Activated naive CD4-positive, alpha-beta T cell treated with anti-CD3 and anti-CD28 coated beads, Interleukin-2, amount 50 U/mL, for 24 hours (primary cell): ENCODE measurements around the gene HHIPL1.

Experiments used
- H3K27ac Mint-ChIP-seq: one replicate; pipeline ENCODE4 v1.8.0; 2021; ENCODE audit warnings: mild to moderate bottlenecking, mixed read lengths
- H3K27me3 Mint-ChIP-seq: one replicate; pipeline ENCODE4 v1.8.0; 2021; ENCODE audit warnings: mixed read lengths
- H3K36me3 Mint-ChIP-seq: one replicate; pipeline ENCODE4 v1.8.0; 2021; ENCODE audit warnings: mixed read lengths
- H3K4me1 Mint-ChIP-seq: one replicate; pipeline ENCODE4 v1.8.0; 2021; ENCODE audit warnings: mixed read lengths
- H3K4me3 Mint-ChIP-seq: one replicate; pipeline ENCODE4 v1.8.0; 2021; ENCODE audit warnings: mild to moderate bottlenecking, mixed read lengths
- H3K9me3 Mint-ChIP-seq: one replicate; pipeline ENCODE4 v1.8.0; 2021; ENCODE audit warnings: mixed read lengths

The HHIPL1 gene

GRCh38 chr14:99643343-99643742 is 1.6 kb upstream of the HHIPL1 start:
- Mint-ChIP-seq H3K4me1 (no peaks in the 10 kb centered on the region), H3K27ac (no peak overlapping the region), H3K9me3 (no peaks in the 10 kb centered on the region), H3K27me3 (peaks cover 6% of the 10 kb centered on the region), H3K4me3 (no peak overlapping the region), H3K36me3 (no peaks in the 10 kb centered on the region)

GRCh38 chr14:99644035-99644587 is 818 bp upstream of the HHIPL1 start:
- no peaks in the 10 kb centered on the region for H3K36me3 Mint-ChIP-seq
- no peaks in the 10 kb centered on the region for H3K9me3 Mint-ChIP-seq
- H3K27me3 Mint-ChIP-seq: peaks cover 6% of the 10 kb centered on the region
- no peak overlapping the region for H3K4me3 Mint-ChIP-seq
- H3K4me1 Mint-ChIP-seq: no peaks in the 10 kb centered on the region
- no peak overlapping the region for H3K27ac Mint-ChIP-seq

- Mint-ChIP-seq H3K36me3 (no peaks in the 10 kb centered on the region), H3K27me3 (peaks cover 6% of the 10 kb centered on the region), H3K4me3 (no peak overlapping the region), H3K27ac (no peak overlapping the region), H3K9me3 (no peaks in the 10 kb centered on the region), H3K4me1 (no peaks in the 10 kb centered on the region)
Observed at GRCh38 chr14:99645545-99646505, 896 bp downstream of the HHIPL1 start.

- Mint-ChIP-seq H3K9me3 (no peaks in the 10 kb centered on the region), H3K4me1 (no peaks in the 10 kb centered on the region)
Observed at GRCh38 chr14:99647411-99647810, 2.5 kb downstream of the HHIPL1 start.

GRCh38 chr14:99648027-99648784 is 3.3 kb downstream of the HHIPL1 start:
- H3K9me3 Mint-ChIP-seq: no peaks in the 10 kb centered on the region
- H3K4me3 Mint-ChIP-seq: no peak overlapping the region
- H3K36me3 Mint-ChIP-seq: no peaks in the 10 kb centered on the region
- H3K4me1 Mint-ChIP-seq: no peaks in the 10 kb centered on the region
- no peak overlapping the region for H3K27ac Mint-ChIP-seq
- H3K27me3 Mint-ChIP-seq: peaks cover 10% of the 10 kb centered on the region

More at GRCh38 chr14:99647411-99647810, 2.5 kb downstream of the HHIPL1 start:
- no peak overlapping the region for H3K27ac Mint-ChIP-seq
- H3K27me3 Mint-ChIP-seq: peaks cover 10% of the 10 kb centered on the region
- H3K36me3 Mint-ChIP-seq: no peaks in the 10 kb centered on the region
- no peak overlapping the region for H3K4me3 Mint-ChIP-seq

- Mint-ChIP-seq H3K4me1 (no peaks in the 10 kb centered on the region), H3K9me3 (no peaks in the 10 kb centered on the region), H3K36me3 (no peaks in the 10 kb centered on the region), H3K4me3 (no peak overlapping the region), H3K27ac (no peak overlapping the region), H3K27me3 (peaks cover 5% of the 10 kb centered on the region)
Observed at GRCh38 chr14:99649219-99649618, 4.3 kb downstream of the HHIPL1 start.

GRCh38 chr14:99649643-99650042 is 4.7 kb downstream of the HHIPL1 start:
- H3K27ac Mint-ChIP-seq: no peak overlapping the region
- H3K27me3 Mint-ChIP-seq: peaks cover 8% of the 10 kb centered on the region
- H3K4me1 Mint-ChIP-seq: no peaks in the 10 kb centered on the region
- H3K36me3 Mint-ChIP-seq: no peaks in the 10 kb centered on the region
- no peaks in the 10 kb centered on the region for H3K9me3 Mint-ChIP-seq
- H3K4me3 Mint-ChIP-seq: no peak overlapping the region

- H3K9me3 Mint-ChIP-seq: no peaks in the 10 kb centered on the region
- H3K4me3 Mint-ChIP-seq: no peak overlapping the region
- H3K27me3 Mint-ChIP-seq: peaks cover 9% of the 10 kb centered on the region
- no peak overlapping the region for H3K27ac Mint-ChIP-seq
- H3K36me3 Mint-ChIP-seq: no peaks in the 10 kb centered on the region
- H3K4me1 Mint-ChIP-seq: no peaks in the 10 kb centered on the region
Observed at GRCh38 chr14:99650189-99650588, 5.3 kb downstream of the HHIPL1 start.

GRCh38 chr14:99651953-99652746 is 7.2 kb downstream of the HHIPL1 start:
- H3K4me3 Mint-ChIP-seq: no peak overlapping the region
- no peaks in the 10 kb centered on the region for H3K4me1 Mint-ChIP-seq
- no peak overlapping the region for H3K27ac Mint-ChIP-seq
- H3K36me3 Mint-ChIP-seq: no peaks in the 10 kb centered on the region
- H3K9me3 Mint-ChIP-seq: no peaks in the 10 kb centered on the region
- H3K27me3 Mint-ChIP-seq: peaks cover 14% of the 10 kb centered on the region

GRCh38 chr14:99654235-99654985 is 9.5 kb downstream of the HHIPL1 start:
- no peaks in the 10 kb centered on the region for H3K9me3 Mint-ChIP-seq
- no peaks in the 10 kb centered on the region for H3K4me1 Mint-ChIP-seq
- H3K27ac Mint-ChIP-seq: no peak overlapping the region
- peaks cover 24% of the 10 kb centered on the region for H3K27me3 Mint-ChIP-seq
- H3K4me3 Mint-ChIP-seq: no peak overlapping the region
- H3K36me3 Mint-ChIP-seq: no peaks in the 10 kb centered on the region

GRCh38 chr14:99655521-99655920 is 10.6 kb downstream of the HHIPL1 start:
- Mint-ChIP-seq H3K27me3 (peaks cover 24% of the 10 kb centered on the region), H3K9me3 (no peaks in the 10 kb centered on the region), H3K4me3 (no peak overlapping the region), H3K36me3 (no peaks in the 10 kb centered on the region), H3K27ac (no peak overlapping the region), H3K4me1 (no peaks in the 10 kb centered on the region)

- no peaks in the 10 kb centered on the region for H3K4me1 Mint-ChIP-seq
- H3K9me3 Mint-ChIP-seq: no peaks in the 10 kb centered on the region
- H3K36me3 Mint-ChIP-seq: no peaks in the 10 kb centered on the region
- no peak overlapping the region for H3K4me3 Mint-ChIP-seq
- peaks cover 23% of the 10 kb centered on the region for H3K27me3 Mint-ChIP-seq
- H3K27ac Mint-ChIP-seq: no peak overlapping the region
Observed at GRCh38 chr14:99656171-99656570, 11.2 kb downstream of the HHIPL1 start.

GRCh38 chr14:99657645-99658155 is 12.8 kb downstream of the HHIPL1 start:
- H3K27ac Mint-ChIP-seq: no peak overlapping the region

GRCh38 chr14:99658218-99658845 is 13.4 kb downstream of the HHIPL1 start:
- Mint-ChIP-seq H3K27me3 (peaks cover 29% of the 10 kb centered on the region), H3K27ac (no peak overlapping the region), H3K9me3 (no peaks in the 10 kb centered on the region), H3K36me3 (no peaks in the 10 kb centered on the region), H3K4me3 (no peak overlapping the region), H3K4me1 (no peaks in the 10 kb centered on the region)

More at GRCh38 chr14:99657645-99658155, 12.8 kb downstream of the HHIPL1 start:
- no peaks in the 10 kb centered on the region for H3K4me1 Mint-ChIP-seq
- H3K36me3 Mint-ChIP-seq: no peaks in the 10 kb centered on the region
- H3K4me3 Mint-ChIP-seq: no peak overlapping the region
- H3K9me3 Mint-ChIP-seq: no peaks in the 10 kb centered on the region
- H3K27me3 Mint-ChIP-seq: peaks cover 26% of the 10 kb centered on the region
